SK-MEL-5 (cell line): ENCODE data around the gene ONECUT1. TPM values are rescaled to one million over a fixed set of nuclear protein-coding genes. Genes with fewer than 3 reads are reported as not detected.
A peak's percentile ranks its signal among the peaks of the same experiment; 100 is the strongest.
"Not testable (repeated sequence)": the region's sequence is repeated elsewhere in the genome, so short reads cannot be mapped to it uniquely, and the experiment has no call there.

ENCODE experiments used
- DNase-seq: peaks from one replicate; pipeline ENCODE4 v3.0.0-alpha.2; 2016; ENCODE audit warnings: low read depth, low spot score
- in situ Hi-C: cut with HindIII; loops from 2 replicates; pipeline ENCODE4 v1.10.0; 2016; ENCODE audit warnings: low sequenced_read_pairs, high pct_unique_total_duplicates, low pct_unique_long_range_greater_than_20kb
- polyA plus RNA-seq, 2 experiments: library from polyadenylated mRNA; depleted of rRNA; stranded (reverse); fragments of >200 nt; gene quantifications; 2 replicates each; pipeline ENCODE4 v1.2.3, GENCODE V29; 2015
- total RNA-seq: library from RNA; depleted of rRNA; stranded (reverse); fragments of >200 nt; shearing (Covaris generic); gene quantifications from 2 replicates; pipeline ENCODE4 v1.2.3, GENCODE V29; 2014; rRNA removed

The ONECUT1 gene
- 5.0 and 6.5 TPM in 2 replicates for total RNA-seq
- polyA plus RNA-seq (2015; cell fraction: cytosol; rRNA removed), result 4.2 and 6.4 TPM in 2 replicates
- polyA plus RNA-seq (2015; cell fraction: nucleus; rRNA removed), result 9.6 TPM in 2 replicates

DNA sequence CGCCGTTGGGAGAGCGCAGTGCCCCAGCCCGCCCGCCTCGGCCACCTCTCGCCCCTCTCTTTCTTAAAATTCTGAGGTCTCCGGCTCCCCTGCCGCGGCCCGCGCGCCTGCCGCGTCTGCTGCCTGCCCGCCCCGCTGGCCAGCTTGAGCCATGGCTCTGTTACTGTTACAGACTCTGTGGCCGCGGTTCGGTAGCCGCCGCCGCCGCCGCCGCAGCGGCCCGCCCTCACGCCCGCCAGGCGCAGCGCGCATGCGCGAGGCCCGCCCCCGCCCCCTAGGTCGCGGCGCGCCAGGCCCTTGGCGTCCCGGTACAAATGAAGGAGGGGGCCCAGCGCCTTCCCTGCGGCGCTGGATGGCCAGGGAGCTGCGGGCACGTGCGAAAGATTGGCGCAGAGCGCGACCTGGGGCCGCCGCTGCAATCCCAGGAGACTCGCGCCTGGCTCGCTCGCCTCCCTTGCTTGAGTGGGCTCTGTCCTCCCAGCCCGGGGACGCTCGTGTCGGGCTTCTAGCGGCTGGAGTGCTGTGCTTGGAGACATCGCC lies at the start of gene ONECUT1:
TSS of gene ONECUT1 (minus strand) at position 168 of the 540 bp plus-strand sequence. CDS start 452 bp downstream, outside the sequence.
- in situ Hi-C loops, result no loop called here

DNA sequence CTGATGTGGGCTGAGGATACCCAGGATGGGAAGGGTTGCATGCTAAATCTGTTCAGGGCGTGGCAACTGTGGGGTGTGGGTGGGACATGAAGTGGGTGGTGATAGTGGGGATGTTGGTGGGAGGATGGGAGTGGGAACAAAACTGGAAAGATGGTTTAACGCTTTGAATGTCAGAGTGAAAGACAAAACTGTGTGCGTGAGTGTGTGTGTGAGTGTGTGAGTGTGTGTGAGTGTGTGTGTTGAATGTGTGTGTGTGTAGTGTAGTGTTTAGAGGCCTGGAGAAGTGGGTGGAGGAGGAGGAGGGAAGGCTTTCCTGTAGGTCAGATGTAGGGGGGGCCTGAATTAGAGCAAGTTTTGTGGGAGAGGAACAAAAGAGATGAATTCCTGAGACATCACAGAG lies 44.2 kb upstream of the ONECUT1 start:
- in situ Hi-C loops, result no loop called here
- no peak for DNase-seq

More for the DNA sequence above, at the start of gene ONECUT1:
- DNase-seq, result peak; percentile 68

DNA sequence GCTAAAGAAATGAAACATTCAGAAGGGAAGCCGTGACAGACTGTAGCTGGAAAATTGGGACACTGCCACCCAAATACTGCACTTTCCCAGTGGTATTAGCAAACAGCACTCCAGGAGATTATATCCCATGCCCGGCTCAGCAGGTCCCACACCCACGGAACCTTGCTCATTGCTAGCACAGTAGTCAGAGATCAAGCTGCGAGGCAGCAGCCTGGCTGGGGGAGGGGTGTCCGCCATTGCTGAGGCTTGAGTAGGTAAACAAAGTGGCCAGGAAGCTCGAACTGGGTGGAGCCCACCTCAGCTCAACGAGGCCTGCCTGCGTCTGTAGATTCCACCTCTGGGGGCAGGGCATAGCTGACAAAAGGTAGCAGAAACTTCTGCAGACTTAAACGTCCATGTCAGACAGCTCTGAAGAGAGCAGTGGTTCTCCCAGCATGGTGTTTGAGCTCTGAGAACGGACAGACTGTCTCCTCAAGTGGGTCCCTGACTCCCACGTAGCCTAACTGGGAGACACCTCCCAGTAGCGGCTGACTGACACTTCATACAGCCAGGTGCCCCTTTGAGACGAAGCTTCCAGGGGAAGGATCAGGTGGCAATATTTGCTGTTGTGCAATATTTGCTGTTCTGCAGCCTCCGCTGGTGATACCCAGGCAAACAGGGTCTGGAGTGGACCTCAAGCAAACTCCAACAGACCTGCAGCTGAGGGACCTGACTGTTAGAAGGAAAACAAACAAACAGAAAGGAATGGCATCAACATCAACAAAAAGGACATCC lies 34.2 kb upstream of the ONECUT1 start:
- DNase-seq, in situ Hi-C loops: not testable (repeated sequence)

DNA sequence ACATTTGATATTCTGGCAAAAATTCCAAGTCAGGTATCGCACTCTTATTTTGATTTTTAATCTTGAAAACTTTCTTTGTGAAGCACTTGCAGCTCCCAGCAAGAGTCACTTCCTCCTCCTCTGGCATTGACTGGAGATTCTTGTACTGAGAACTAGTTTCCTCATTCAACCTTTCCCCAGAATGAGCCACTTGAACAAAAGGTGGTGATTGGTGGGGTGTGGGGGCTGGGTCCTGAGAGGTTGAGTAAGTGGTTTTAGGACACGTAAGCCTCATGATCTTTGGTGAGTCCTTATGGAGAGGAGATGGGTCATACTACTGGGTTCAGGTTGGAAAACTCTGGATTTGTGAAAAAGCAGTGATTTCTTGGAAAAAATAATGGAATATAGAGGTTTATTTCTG lies 32.3 kb upstream of the ONECUT1 start:
- in situ Hi-C loops, result no loop called here
- no peak for DNase-seq

DNA sequence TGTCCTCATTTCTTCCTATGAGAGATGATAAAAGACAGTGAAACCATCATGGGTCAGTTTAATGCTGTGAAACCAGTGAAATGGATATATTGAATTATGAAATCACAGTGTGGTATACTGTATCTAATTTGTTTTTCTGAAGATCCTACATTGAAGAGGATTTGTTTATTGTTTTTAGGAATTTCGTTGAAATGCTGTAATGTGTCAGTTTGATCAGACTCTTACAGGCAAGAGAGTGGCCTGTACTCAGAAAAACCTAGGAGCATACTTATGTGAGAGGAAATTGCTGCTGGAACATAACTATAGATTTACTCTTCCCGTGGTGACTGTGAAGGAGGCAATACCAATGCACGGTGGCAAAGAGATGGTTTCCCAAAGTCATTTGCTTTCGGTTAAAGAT lies 29.1 kb upstream of the ONECUT1 start:
- no peak for DNase-seq
- in situ Hi-C loops, result no loop called here

DNA sequence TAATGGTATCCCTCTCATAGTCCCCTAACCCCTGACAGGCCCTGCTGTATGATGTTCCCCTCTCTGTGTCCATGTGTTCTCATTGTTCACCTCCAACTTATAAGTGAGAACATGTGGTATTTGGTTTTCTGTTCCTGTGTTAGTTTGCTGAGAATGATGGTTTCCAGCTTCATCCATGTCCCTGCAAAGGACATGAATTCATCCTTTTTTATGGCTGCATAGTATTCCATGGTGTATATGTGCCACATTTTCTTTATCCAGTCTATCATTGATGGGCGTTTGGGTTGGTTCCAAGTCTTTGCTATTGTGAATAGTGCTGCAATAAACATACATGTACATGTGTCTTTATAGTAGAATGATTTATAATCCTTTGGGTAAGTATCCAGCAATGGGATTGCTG lies 25.8 kb upstream of the ONECUT1 start:
- in situ Hi-C loops, DNase-seq: not testable (repeated sequence)

DNA sequence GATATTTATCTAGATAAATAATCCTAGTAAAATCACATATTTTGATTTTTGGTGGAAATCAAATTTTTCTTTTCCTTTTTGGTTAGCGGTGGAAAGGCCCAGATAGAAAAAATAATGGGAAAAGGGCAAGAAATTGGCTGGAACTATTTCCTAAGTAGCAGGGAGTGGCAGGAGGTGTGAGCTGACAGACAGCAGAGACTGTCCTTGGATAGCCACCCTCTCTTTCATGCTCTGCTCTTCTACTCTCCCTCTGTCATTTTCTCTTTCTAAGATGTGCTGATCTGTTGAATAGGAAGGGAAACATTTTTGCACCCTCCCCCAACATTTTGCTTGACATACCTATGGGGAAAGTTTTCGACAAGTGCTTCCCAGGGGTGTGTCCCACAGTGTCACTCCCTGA lies 18.9 kb upstream of the ONECUT1 start:
- no peak for DNase-seq
- in situ Hi-C loops, result no loop called here

DNA sequence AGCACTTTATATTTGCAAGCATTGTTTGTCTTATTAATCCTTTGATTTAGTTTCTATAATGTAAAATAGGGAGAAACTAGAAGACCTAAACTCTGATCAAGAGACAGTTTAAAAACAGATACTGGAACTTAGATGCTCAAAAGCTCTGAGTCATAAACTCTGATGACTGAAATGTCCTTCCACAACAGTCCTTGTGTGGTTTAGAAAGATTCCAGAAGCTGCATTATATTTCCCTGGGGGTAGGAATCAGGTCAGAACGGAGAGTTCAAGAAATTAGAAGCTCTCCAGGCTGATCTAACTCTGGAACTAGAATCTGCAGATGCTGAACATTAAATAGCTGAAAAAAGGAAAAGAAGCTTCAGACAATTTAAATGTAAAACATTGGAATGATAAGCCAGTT lies 18.3 kb upstream of the ONECUT1 start:
- peak; percentile 59 for DNase-seq

DNA sequence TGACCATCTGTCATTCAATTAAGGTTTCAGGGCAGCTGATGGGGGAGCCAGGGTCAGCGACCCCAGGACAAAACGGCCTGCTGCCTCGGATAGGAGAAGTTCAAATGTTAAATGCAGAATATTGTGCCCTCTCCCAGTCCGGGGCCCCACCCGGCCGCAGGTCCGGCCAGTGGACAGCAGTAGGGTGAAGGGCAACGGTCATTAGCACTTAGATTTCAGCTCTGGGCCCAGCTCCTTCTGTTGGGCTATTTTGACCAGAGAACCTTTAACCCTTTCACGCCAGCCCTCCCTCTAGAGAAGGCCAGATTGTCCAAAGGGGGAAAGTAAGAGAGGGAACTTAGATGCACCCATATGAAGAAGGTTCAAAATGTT lies 16.1 kb upstream of the ONECUT1 start:
- in situ Hi-C loops, result no loop called here
- no peak for DNase-seq

More for the DNA sequence above, 18.3 kb upstream of the ONECUT1 start:
- in situ Hi-C loops, result no loop called here

DNA sequence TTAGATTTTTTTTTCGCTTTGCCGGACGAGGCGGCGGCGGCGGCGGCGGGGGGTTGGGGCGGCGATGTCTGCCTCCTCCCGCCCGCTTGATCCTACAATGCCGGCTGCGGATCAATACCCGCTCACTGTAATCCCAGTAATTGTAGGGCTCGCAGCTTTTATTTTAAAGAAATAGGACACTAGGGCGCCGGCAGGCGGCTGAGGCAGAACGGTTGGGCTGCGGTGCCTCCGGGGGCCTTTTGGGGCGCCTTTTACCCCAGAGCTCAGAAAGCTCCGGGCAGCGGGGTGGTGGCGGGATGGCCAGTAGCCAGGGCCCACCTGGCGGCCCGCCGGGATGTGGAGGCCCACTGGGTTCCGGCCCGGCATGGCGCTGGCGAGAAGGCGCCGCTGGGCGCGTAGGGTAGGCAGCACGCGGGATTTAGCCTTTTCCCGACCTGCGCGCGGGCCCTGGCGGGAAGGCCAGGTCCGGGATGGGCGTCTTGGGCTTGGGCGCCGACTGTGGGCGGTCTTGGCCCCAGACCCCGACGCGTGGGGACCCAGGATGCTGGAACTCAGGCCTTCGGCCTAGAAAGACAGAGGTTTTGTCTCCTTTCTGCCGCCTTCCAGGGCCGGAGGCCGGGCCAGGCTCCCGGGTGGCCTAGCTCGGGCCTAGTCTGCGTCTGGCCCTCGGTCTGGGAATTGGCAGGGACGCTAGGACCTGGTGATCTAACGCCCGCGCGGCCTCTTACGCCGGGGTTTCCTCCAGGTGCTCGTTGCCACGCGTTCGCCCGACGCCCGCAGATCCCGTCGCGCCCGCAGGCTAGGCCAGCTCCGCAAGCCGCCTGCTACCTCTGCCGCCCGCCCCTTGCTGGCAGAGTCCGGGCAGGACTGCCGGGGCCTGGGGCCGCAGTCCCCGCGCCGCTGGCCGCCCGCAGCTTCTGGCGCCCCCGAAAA lies 15.5 kb upstream of the ONECUT1 start:
- in situ Hi-C loops, result no loop called here
- no peak for DNase-seq

DNA sequence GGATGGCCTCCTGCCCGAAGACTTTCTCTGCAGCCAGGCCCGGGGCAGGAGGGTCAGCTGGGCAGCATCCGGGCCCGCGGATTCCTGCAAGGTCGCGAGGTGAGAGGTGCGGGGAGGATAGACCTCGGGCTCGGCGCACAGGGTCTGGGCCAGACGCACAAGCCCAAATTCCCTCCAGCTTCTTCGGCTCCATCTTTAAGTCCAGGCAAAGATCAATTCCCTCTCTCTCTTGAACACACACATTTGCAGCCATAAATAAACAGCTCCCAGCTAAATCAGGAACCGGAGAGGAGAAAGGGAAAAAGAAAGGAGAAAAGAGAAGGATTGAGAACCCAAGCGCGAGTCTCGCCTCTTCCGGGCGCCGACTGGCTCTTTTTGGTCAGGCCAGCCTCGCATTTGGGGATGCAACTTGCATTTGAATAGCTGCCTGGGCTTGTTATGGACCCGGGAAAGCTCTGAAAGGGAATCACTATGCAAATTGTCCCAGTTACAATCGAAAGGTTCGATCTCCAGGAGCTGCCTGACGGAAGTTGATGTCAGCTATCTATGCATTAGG lies 14.5 kb upstream of the ONECUT1 start:
- in situ Hi-C loops, result no loop called here

DNA sequence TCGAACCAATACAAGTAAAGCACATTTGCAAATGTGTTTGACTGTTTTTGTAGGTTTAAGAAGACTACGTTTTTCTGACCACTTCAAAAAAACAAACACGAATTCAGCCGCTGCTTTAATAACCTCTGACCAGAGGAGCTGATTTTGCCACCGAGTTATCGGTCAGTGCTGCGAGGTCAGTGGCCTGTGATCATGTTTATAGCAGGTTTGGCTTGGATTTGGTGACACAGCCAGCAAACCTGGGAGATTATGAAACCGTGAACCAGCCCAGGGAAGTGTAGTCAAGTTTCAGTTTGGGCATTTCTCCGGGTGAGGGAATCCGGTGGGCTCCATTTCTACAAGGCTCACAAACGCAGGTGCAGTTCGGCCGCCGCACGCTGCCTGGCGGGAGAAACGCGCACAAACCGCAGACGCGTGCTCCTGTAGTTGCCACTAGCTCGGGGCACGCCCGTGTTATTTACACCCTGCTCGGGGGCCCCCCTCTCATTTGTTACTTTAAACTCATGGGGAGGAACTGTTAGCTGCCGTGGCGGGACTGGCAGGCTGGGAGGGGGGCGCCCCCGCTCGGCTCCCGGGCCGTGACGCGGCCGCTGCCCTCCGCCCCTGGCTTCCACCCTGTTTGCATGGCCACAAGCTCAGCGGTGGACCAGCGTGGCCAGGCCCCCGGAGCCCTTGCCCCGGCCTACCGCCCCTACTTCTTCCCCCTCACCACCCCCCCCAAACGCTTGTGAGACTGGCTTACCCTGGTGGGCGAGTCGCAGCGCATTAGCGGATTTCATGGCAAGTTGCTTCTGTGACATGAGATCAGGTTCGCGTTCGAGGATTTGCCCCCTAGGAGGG lies 13.6 kb upstream of the ONECUT1 start:
- in situ Hi-C loops, result no loop called here
- DNase-seq, result no peak

More for the DNA sequence above, 14.5 kb upstream of the ONECUT1 start:
- no peak for DNase-seq

DNA sequence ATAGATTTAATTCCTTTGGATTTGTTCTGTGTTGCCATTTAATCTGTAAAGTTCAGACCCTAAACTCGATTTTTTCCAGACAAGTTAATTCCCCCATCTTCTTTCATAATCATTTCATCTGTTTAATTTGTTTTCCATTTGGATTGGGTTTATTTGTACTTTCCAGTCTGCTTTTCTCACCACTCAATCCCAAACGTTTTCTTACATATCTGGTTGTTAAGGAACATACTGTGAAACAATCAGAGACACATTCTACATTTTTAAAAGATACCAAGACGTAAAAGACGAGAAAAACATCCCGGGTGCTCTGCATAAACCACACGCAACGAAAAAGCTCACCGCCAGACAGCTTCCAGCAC lies 13.0 kb upstream of the ONECUT1 start:
- in situ Hi-C loops, result no loop called here
- DNase-seq, result no peak

DNA sequence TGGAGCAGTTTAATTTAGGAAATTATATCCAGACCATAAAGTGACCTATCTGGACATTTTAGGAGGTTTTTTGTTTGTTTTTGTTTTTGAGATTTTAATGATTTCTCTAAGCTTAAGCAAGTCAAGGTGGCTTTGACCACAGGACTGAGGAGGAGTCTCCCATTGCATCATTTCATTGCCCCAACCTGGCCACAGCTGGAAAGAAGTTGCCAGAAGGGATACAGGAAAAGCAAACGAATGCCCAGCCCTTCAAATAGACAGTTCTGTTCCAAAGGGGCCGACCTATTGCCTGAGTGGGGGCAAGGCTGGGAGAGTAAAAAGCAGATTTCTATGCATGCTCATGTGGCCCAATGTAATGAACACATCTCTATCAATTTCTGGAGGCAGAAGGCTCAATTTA lies 12.0 kb upstream of the ONECUT1 start:
- DNase-seq, result no peak
- in situ Hi-C loops, result no loop called here

DNA sequence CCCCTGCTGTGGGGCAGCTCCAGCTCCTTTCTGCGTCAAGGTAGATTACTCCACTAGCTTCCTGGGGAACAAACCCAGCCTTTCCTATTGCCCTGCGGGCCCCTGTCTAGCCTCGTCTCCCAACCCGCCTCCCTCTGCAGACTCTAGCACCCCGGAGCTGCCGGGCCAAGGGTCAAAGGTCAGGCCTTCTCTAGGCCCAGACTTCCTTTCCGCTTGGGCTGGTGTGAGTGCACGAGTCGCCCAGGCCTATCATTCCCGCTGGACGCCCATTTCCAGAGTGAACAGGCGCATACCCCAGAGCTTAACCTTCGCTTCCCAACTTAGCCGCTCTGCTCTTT lies 11.6 kb upstream of the ONECUT1 start:
- in situ Hi-C loops, result no loop called here
- no peak for DNase-seq

DNA sequence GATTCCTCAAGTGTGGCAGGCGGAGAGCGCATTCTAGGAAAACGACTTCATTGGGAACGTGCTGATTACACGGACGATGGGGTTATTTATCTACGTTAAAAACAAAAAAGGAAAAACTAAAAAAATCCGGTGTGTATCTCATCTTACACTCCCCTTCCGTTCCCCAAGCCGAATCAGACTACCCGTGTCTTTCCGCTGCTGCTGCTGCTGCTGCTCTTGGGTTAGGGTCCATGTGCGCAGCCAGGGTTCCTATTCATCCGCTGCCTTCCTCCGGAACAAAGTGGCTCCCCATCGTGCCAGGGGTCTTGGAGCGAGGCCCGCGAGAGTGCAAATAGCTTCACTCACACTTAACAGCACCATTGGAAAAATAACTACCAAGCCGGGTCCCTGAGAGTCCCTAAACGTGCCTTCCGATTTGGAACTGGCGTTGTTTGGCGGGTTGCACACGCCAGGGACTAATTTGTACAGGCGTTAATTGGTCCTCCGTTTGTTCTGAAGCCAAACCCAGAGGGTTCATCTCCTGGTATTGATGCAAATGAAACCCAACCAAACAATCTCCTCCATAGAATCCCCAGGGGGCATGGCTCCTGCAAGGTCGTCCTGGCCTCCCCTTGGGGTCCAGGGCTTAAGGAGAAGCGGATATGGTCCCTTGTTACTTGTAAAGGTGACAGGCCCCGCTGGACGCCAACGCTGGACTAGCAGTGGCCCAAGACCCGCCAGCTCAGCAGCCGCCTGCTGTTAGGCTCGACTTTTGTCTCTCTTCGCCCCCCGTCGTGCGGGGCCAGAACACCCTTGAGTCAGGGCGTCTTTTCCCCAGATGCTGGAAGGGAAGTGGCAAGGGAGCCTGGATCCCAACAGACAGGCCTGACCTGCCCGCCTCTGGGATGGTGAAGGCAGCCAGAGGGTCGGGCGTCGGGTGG lies 11.0 kb upstream of the ONECUT1 start:
- DNase-seq, result no peak
- in situ Hi-C loops, result no loop called here
